ENCODE data around the gene CYP19A1.

The CYP19A1 gene

DNA sequence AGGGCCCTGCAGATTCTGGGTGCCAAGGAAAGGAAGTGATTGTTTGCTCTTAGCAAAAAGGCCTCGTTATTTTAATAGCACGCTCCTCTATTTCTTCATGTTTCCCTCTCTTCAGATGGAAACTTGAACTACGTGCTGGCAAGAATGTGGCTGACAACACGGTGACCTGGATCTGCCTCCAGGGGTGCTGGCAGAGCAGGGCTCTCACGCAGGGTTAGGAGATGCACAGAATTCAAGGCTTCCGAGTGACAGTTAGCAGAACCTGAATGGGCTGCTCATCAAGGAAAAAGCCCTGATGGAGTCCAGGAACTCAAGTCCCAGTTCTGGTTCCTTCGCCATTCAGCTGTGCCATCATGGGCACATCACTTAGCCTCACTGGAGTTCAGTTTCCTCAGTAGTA lies 22.7 kb downstream of the CYP19A1 start:
- Mint-ChIP-seq H3K27me3 (peaks cover 16% of the 10 kb centered on the region), H3K4me3 (no peak overlapping the region)

DNA sequence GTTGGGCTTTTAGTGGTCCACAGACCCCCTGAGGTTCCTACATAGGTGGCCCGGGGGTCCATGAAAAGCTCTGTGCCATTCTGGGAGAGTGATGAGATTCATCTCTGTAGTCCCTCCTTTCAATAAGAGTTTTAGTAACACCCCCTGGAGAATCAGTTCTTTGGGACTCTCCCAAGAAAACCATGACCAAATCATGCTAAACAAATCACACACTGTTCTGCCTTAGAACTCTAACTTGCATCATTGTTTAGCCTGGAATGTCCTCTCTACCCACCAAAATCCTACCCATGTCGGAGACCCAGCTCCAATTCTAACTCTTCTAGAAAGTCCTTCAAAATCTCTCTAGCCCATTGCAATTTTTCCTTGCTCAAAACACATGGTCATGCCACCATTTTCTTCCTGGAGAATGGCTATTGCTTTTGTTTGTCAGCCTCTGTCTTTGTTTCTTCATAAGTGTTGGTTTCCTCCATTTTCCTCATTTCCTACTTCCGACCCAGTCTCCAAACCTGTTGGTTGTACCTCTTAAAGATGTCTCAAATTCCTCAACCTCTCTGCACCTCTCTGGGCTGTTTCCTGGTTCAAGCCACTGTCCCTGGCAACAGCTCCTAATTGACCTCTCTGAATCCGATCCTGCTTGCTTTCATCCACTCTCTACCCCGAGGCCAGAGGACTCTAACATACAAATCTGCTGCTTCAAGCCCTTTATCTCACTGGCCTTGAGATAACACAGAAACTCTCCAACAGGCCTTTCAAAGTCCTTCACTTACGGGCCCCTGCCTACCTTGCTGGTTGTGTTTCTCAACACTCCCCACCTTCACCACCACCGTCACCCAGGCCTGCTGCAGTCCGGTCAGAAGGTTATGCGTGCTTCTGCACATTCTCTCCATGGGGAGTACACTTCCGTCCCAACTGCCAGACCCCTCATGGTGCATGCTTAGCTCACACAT lies 23.7 kb downstream of the CYP19A1 start:
- no peaks in the 10 kb centered on the region for H3K4me1 Mint-ChIP-seq
- ATAC-seq (replicated peaks; ENCODE audit: extremely low read depth, poor library complexity, severe bottlenecking), result no peak
- peaks cover 16% of the 10 kb centered on the region for H3K27me3 Mint-ChIP-seq
- DNase-seq (ENCODE audit: low spot score in 2 of 2), result no peak
- no peak overlapping the region for H3K27ac Mint-ChIP-seq (ENCODE audit: low read depth)
- H3K36me3 Mint-ChIP-seq (ENCODE audit: insufficient read depth), result no peaks in the 10 kb centered on the region
- no peaks in the 10 kb centered on the region for H3K9me3 Mint-ChIP-seq
- no peak overlapping the region for H3K4me3 Mint-ChIP-seq

More for the DNA sequence above, 22.7 kb downstream of the CYP19A1 start:
- ATAC-seq (replicated peaks; ENCODE audit: extremely low read depth, poor library complexity, severe bottlenecking) (no peak), DNase-seq (ENCODE audit: low spot score in 2 of 2) (no peak)
- H3K36me3 Mint-ChIP-seq (ENCODE audit: insufficient read depth), result no peaks in the 10 kb centered on the region
- H3K9me3 Mint-ChIP-seq, result no peaks in the 10 kb centered on the region
- H3K27ac Mint-ChIP-seq (ENCODE audit: low read depth), result no peak overlapping the region
- H3K4me1 Mint-ChIP-seq, result no peaks in the 10 kb centered on the region

DNA sequence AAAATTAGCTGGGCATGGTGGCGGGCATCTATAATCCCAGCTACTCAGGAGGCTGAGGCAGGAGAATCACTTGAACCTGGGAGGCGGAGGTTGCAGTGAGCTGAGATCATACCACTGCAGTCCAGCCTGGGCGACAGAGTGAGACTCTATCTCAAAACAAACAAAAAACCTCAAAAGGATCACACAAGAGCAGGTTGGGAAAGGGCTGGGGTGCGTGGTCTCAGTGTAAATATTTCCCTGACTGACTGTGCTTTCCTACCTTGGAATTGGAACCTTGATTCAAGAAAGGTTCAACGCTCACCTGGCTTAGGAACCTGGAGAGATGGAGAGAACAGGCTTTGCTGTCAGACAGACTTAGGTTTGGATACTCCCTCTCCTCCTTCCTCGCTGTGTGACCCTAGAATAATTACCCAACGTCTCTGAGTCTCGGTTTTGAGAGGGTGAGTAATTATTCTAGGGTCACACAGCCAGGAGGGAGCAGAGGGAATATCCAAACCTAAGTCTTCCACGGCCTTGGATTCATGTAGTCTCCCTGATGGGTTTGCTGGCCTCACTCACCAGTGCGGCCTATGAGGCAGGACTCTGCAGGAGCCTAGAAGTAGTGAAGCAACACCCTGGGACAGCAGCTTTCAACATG lies 24.6 kb downstream of the CYP19A1 start:
- H3K27ac Mint-ChIP-seq (ENCODE audit: low read depth), result no peak overlapping the region
- H3K27me3 Mint-ChIP-seq, result peaks cover 8% of the 10 kb centered on the region
- H3K4me3 Mint-ChIP-seq, result no peak overlapping the region
- H3K9me3 Mint-ChIP-seq, result no peaks in the 10 kb centered on the region
- DNase-seq (ENCODE audit: low spot score in 2 of 2) (no peak), ATAC-seq (replicated peaks; ENCODE audit: extremely low read depth, poor library complexity, severe bottlenecking) (no peak)
- no peaks in the 10 kb centered on the region for H3K4me1 Mint-ChIP-seq
- no peaks in the 10 kb centered on the region for H3K36me3 Mint-ChIP-seq (ENCODE audit: insufficient read depth)

DNA sequence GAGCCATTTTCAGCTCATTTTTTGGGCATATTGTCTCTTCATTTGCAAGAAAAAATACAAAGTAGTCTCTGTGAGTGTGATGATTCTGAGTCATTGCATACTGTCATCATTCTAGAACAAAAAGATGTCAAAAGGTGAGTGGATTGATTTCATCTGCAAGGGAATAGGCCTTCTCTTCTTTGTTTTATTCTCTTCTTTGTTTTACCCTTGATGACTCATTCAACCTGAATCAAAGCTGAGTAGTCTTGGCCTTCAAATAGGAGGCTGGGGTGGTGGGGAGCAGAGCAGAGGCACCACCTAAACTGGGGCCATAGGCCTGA lies 25.4 kb downstream of the CYP19A1 start:
- ATAC-seq (replicated peaks; ENCODE audit: extremely low read depth, poor library complexity, severe bottlenecking) (no peak), DNase-seq (ENCODE audit: low spot score in 2 of 2) (no peak)
- Mint-ChIP-seq H3K4me3 (no peak overlapping the region), H3K36me3 (ENCODE audit: insufficient read depth) (no peaks in the 10 kb centered on the region), H3K27ac (ENCODE audit: low read depth) (no peak overlapping the region), H3K9me3 (no peaks in the 10 kb centered on the region), H3K4me1 (no peaks in the 10 kb centered on the region), H3K27me3 (peaks cover 14% of the 10 kb centered on the region)

DNA sequence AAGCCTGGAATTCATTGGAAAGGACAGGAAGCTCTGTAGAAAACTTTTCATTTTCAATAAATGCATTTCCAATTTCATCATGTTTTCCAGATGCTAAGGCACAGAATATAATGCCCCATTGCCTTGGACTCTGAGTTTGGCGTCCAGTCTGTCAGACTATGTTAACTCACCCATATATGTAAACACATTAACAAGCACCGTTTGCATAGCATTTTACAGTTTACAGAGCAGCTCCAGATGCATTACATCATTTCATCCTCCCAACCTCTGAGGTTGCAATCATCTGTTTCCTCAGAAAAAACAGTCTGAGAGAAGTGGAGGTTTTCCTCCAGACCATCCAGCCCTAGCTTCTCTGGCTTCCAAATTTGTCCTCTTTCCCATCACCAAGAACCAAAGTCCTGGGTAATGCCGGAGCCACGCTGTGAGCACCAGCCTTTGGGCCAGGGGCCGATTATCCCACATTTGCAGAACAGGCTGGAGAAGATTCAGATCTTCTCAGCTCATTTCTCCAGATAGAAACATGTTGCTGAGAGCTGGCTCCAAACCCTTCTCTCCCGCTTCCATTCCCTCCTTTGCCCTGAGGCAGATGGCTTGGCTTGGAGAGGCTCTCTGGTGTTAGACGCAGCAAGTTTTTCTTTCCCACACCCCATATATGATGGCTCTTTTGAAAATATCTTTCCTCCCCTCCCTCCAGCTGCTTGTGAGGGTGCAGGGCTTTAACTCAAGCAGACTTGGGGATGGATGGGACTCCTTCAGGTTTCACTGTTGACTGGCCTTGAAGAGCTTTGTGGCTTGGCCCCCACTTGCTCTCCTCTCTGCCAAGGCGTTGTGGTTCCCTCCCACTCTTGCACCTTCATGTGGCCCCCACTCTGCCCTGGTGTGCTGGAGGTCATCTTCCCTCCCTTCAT lies 26.0 kb downstream of the CYP19A1 start:
- no peaks in the 10 kb centered on the region for H3K4me1 Mint-ChIP-seq
- H3K27ac Mint-ChIP-seq (ENCODE audit: low read depth), result no peak overlapping the region
- DNase-seq (ENCODE audit: low spot score in 2 of 2), result no peak
- H3K9me3 Mint-ChIP-seq, result no peaks in the 10 kb centered on the region
- peaks cover 20% of the 10 kb centered on the region for H3K27me3 Mint-ChIP-seq
- no peak for ATAC-seq (replicated peaks; ENCODE audit: extremely low read depth, poor library complexity, severe bottlenecking)
- no peaks in the 10 kb centered on the region for H3K36me3 Mint-ChIP-seq (ENCODE audit: insufficient read depth)
- no peak overlapping the region for H3K4me3 Mint-ChIP-seq

DNA sequence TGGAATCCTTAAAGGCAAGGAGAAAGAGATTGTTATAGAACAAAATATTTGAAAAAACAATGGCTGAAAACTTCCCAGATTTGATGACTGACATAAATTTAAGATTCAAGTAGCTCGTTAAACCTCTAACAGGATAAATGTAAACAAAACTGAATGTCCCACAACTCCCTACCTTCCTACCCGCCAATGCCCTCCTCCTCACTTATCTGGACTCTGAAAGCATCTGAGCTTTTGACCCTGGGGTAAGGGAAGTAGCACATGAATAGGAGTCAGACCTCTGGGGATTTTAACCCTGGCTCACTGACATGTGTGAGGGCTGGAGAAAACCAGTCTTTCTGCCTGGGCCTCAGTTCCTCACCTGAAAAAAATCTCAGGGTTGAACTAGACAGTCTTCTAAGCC lies 26.9 kb downstream of the CYP19A1 start:
- DNase-seq (ENCODE audit: low spot score in 2 of 2) (no peak), ATAC-seq (replicated peaks; ENCODE audit: extremely low read depth, poor library complexity, severe bottlenecking) (no peak)
- H3K4me3 Mint-ChIP-seq, result no peak overlapping the region
- H3K36me3 Mint-ChIP-seq (ENCODE audit: insufficient read depth), result no peaks in the 10 kb centered on the region
- H3K27ac Mint-ChIP-seq (ENCODE audit: low read depth), result no peak overlapping the region
- H3K4me1 Mint-ChIP-seq, result no peaks in the 10 kb centered on the region
- no peaks in the 10 kb centered on the region for H3K9me3 Mint-ChIP-seq
- H3K27me3 Mint-ChIP-seq, result peaks cover 29% of the 10 kb centered on the region

DNA sequence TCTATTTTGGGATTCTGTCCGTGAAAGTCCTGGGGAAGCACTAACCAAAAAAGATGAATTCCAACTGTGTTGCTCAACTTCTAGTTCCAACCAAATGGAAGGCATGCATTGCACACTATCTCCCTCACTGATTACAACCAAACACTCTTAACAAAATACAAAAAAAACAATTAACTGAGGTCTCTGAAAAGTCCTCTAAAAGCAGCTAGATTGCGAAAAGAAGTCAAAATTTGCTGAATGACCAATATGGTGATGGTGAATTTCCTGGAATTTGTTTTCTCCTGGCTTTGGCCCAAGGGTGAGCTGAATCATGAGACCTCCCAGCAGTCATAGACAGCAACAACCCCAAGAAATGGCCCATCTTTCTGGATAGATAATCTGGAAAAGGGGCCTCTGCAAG lies 28.3 kb downstream of the CYP19A1 start:
- no peaks in the 10 kb centered on the region for H3K4me1 Mint-ChIP-seq
- ATAC-seq (replicated peaks; ENCODE audit: extremely low read depth, poor library complexity, severe bottlenecking), result no peak
- no peaks in the 10 kb centered on the region for H3K36me3 Mint-ChIP-seq (ENCODE audit: insufficient read depth)
- no peak overlapping the region for H3K4me3 Mint-ChIP-seq
- no peaks in the 10 kb centered on the region for H3K9me3 Mint-ChIP-seq
- H3K27me3 Mint-ChIP-seq, result peaks cover 33% of the 10 kb centered on the region
- no peak for DNase-seq (ENCODE audit: low spot score in 2 of 2)
- H3K27ac Mint-ChIP-seq (ENCODE audit: low read depth), result no peak overlapping the region

DNA sequence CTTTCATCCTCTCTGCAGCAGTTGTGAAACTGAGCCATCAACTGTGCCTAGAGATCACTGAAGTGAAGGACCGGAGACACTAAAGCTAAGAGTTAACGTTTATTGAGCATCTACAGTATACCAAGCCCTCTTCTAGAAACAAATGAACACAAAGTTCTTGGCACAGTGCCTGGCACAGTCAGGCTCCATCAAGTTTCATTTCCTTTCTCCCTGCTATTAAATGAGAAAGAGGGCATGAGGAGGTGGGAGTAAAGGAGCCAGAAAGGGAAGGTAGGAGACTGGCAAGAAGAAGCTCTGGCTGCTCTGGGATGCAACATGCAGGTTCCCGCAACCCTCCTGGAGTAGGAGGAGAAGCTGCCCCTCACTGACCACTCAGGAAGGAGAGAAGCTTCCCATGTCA lies 30.6 kb downstream of the CYP19A1 start:
- Mint-ChIP-seq H3K36me3 (ENCODE audit: insufficient read depth) (no peaks in the 10 kb centered on the region), H3K4me3 (no peak overlapping the region), H3K27me3 (peaks cover 27% of the 10 kb centered on the region), H3K9me3 (no peaks in the 10 kb centered on the region), H3K27ac (ENCODE audit: low read depth) (no peak overlapping the region), H3K4me1 (no peaks in the 10 kb centered on the region)
- ATAC-seq (replicated peaks; ENCODE audit: extremely low read depth, poor library complexity, severe bottlenecking) (no peak), DNase-seq (ENCODE audit: low spot score in 2 of 2) (no peak)

DNA sequence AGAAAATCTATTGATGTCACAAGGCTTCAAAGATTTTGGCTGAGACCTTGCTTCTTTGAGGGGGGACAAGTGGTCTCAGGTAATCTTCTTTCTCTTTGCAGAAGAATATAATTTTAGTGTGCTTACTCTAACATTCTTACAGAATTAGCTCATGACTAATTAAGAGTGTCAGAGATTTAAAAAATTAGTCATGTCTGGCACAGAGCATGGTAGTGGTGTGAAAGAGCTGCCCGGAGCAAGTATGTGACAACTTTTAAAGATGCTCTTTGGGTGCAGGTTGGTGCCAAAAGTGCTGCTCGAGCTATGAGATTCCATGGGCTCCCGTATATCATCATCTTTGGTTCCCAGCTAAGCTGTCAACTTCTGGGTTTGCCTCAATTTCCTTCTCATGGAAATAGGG lies 31.1 kb downstream of the CYP19A1 start:
- no peaks in the 10 kb centered on the region for H3K4me1 Mint-ChIP-seq

DNA sequence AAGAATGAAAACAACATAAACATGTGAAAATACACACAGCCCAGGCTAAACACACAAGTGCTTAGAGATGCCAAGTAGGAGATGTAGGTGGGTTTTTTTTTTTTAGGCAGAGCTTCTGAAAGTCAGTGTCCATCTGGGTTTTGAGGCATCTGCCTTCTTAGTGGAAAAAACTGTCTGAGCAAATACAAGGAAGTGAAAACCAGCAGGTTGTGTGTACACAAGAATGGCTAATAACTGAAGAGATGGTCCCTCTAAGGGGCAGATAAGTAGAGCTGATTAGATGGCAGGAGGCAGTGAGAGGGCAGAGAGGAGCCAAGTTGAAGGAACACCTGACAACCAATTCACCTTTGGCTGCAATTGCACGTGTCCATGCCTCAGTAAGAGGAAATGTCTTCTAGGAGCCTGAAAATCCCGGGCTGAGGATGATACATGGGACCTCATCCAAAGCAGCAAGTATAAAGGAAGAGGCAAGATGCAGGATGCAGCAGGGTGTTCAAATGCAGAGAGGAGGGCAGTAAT lies 34.9 kb downstream of the CYP19A1 start:
- no peak overlapping the region for H3K4me3 Mint-ChIP-seq
- no peak overlapping the region for H3K27ac Mint-ChIP-seq (ENCODE audit: low read depth)
- DNase-seq (ENCODE audit: low spot score in 2 of 2), result no peak
- H3K4me1 Mint-ChIP-seq, result no peaks in the 10 kb centered on the region
- ATAC-seq (replicated peaks; ENCODE audit: extremely low read depth, poor library complexity, severe bottlenecking), result no peak
- H3K27me3 Mint-ChIP-seq, result peaks cover 30% of the 10 kb centered on the region
- no peaks in the 10 kb centered on the region for H3K36me3 Mint-ChIP-seq (ENCODE audit: insufficient read depth)
- H3K9me3 Mint-ChIP-seq, result no peaks in the 10 kb centered on the region

More for the DNA sequence above, 31.1 kb downstream of the CYP19A1 start:
- no peaks in the 10 kb centered on the region for H3K36me3 Mint-ChIP-seq (ENCODE audit: insufficient read depth)
- H3K4me3 Mint-ChIP-seq, result no peak overlapping the region
- DNase-seq (ENCODE audit: low spot score in 2 of 2) (no peak), ATAC-seq (replicated peaks; ENCODE audit: extremely low read depth, poor library complexity, severe bottlenecking) (no peak)
- H3K9me3 Mint-ChIP-seq, result no peaks in the 10 kb centered on the region
- H3K27ac Mint-ChIP-seq (ENCODE audit: low read depth), result no peak overlapping the region
- peaks cover 25% of the 10 kb centered on the region for H3K27me3 Mint-ChIP-seq

DNA sequence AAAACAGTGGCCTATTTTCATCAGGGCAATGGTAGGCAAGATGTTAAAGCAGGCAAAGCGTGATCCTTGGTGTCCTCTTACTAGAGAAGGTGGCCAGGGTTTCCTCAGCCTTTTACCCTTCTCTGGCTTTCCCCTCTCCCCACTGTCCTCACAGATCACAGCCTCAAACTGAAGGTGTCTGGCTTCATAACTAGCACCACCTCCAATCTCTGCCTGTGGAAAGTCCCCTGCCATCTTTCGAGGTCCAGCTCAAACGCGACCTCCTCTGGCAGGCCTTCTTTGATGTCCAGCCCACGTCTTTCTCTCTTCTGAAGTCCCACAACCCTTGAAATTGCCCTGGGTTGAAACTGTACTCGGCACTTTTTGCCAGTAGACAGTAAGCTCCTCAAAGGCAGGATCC lies 35.9 kb downstream of the CYP19A1 start:
- Mint-ChIP-seq H3K4me1 (no peaks in the 10 kb centered on the region), H3K27me3 (peaks cover 19% of the 10 kb centered on the region), H3K27ac (ENCODE audit: low read depth) (no peak overlapping the region), H3K9me3 (no peaks in the 10 kb centered on the region), H3K36me3 (ENCODE audit: insufficient read depth) (no peaks in the 10 kb centered on the region), H3K4me3 (no peak overlapping the region)
- ATAC-seq (replicated peaks; ENCODE audit: extremely low read depth, poor library complexity, severe bottlenecking) (no peak), DNase-seq (ENCODE audit: low spot score in 2 of 2) (no peak)

DNA sequence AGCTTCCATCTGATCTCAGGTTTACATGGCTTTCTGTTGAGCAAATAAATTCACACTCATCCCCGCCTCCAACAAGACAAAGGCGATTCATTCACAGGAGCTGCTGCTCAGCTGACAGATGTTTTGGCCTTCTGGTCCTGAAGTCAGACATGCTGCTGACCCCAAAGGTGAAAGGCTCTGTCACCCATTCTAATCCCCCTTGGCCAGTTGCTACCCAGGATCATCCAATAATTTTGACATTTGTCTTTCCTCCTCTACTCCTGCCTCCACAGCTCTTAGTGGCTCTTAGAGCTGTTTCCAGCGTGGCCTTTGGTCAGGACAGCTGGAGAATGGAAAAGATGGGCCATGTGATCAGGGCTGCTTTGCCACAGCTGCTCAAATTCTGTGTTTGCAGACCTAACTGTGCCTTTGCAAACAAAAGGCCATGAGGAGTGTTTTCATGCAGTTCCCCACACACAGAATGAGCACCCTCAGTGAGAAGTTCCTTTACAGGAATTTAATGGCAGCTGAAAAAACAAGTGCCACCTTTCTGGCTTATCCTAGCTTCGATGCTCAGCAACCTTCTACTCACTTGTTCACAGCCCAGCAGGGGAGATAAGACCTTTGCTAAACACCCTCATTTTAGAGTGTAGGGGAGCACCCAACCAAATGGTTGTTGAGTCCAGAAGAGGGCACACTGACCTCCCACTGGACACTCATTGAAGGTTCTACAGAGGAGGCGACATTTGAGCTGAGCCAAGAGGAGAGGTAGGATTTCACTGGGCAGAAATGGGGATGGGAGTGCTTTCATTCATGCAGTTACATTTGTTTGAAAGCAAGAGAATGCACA lies 39.0 kb downstream of the CYP19A1 start:
- no peaks in the 10 kb centered on the region for H3K9me3 Mint-ChIP-seq
- peaks cover 18% of the 10 kb centered on the region for H3K27me3 Mint-ChIP-seq
- no peak for DNase-seq (ENCODE audit: low spot score in 2 of 2)
- ATAC-seq (replicated peaks; ENCODE audit: extremely low read depth, poor library complexity, severe bottlenecking), result no peak
- no peak overlapping the region for H3K4me3 Mint-ChIP-seq
- no peaks in the 10 kb centered on the region for H3K4me1 Mint-ChIP-seq
- H3K36me3 Mint-ChIP-seq (ENCODE audit: insufficient read depth), result no peaks in the 10 kb centered on the region
- H3K27ac Mint-ChIP-seq (ENCODE audit: low read depth), result no peak overlapping the region

Data from central memory CD8-positive, alpha-beta T cell (primary cell).